ENCODE data around the gene ZNF76. TPM values are rescaled to one million over a fixed set of nuclear protein-coding genes. Genes with fewer than 3 reads are reported as not detected.

Gene ZNF76
- total and polyA plus RNA-seq, 10 of the 15 experiments (the other 5 are each of a cell fraction or from before 2014, with no cell fraction given) = 2.8 to 41.0 (median 24.8) TPM

- Histone ChIP-seq H3K4me2 (ENCODE audit: control insufficient read depth, insufficient read depth) (peak overlapping the region; percentile 98), H3K79me2 (ENCODE audit: control insufficient read depth, insufficient read depth, low read length) (peaks cover 34% of the 10 kb centered on the region), H3K9me3 (replicated peaks; ENCODE audit: control insufficient read depth, insufficient read depth, low read length) (no peaks in the 10 kb centered on the region), H3K4me1 (ENCODE audit: control insufficient read depth, insufficient read depth, low read length) (peaks cover 4% of the 10 kb centered on the region), H3K4me3 (peak overlapping the region; percentile 84), H2AFZ (ENCODE audit: control insufficient read depth, low read depth, low read length) (peak overlapping the region; percentile 71), H4K20me1 (ENCODE audit: control insufficient read depth, insufficient read depth) (no peaks in the 10 kb centered on the region), H3K27ac (ENCODE audit: control insufficient read depth, insufficient read depth) (peak overlapping the region; percentile 70), H3K27me3 (replicated peaks in 1 of 2; ENCODE audit: control insufficient read depth in 2 of 2, insufficient read depth in 2 of 2, low read length in 1 of 2) (no peaks in the 10 kb centered on the region), H3K9ac (ENCODE audit: control insufficient read depth, insufficient read depth, low read length) (peak overlapping the region; percentile 81), H3K36me3 (ENCODE audit: control insufficient read depth in 2 of 2, insufficient read depth in 2 of 2, low read length in 1 of 2) (0 out of 4 replicates have a peak, but pooled peaks cover 0 to 3% of the 10 kb centered on the region in 2 experiments)
- ChIA-PET SMC1A (ENCODE audit: uncharacterized antibody, unreplicated experiment) (interaction anchor here (0.6 to 5.8 kb wide), 11 partner anchors 29 to 401 kb away, joined by 3 to 116 read pairs (median 4); partner anchors contain the start of genes DEF6, FANCE and RPL10A), POLR2A (interaction anchor here (0.5 to 1.3 kb wide), 7 partner anchors 20 to 396 kb away, joined by 3 to 4 read pairs (median 3); no protein-coding TSS in a partner anchor), CTCF (interaction anchor here (0.7 to 6.8 kb wide), 12 partner anchors 9 to 134 kb away, joined by 3 to 177 read pairs (median 4); partner anchors contain the start of genes DEF6, FANCE, RPL10A and ZNF76), RAD21 (ENCODE audit: unreplicated experiment) (interaction anchor here (0.6 to 5.8 kb wide), 12 partner anchors 44 to 378 kb away, joined by 3 to 125 read pairs (median 4); partner anchors contain the start of genes DEF6, FANCE and RPL10A)
- ATAC-seq = peak; percentile 8
- intact Hi-C loops (cut with micrococcal nuclease; ENCODE audit: unreplicated experiment) = loop anchor here (2.0 to 10.0 kb wide), 2 partner anchors 60 to 392 kb away; partner anchors contain the start of gene ARMC12
- TF ChIP-seq NR2F1 (conservative IDR thresholded peaks at IDR 0.05) (no peak), NBN (IDR thresholded peaks at IDR 0.05) (0 out of 2 replicates have a peak, but pooled peaks have one; percentile 12), KAT2A (conservative IDR thresholded peaks at IDR 0.05; ENCODE audit: control insufficient read depth, low read depth, low read length) (no peak), IKZF2 (IDR thresholded peaks at IDR 0.05) (peak in 1 of 2 experiments; percentile 25), YBX1 (IDR thresholded peaks at IDR 0.05) (0 out of 2 replicates have a peak, but pooled peaks have one; percentile 8), ZNF207 (IDR thresholded peaks at IDR 0.05; ENCODE audit: borderline replicate concordance) (no peak), HDGF (IDR thresholded peaks at IDR 0.05) (0 out of 2 replicates have a peak, but pooled peaks have one; percentile 58)
- TF ChIP-seq, protein P1, sequence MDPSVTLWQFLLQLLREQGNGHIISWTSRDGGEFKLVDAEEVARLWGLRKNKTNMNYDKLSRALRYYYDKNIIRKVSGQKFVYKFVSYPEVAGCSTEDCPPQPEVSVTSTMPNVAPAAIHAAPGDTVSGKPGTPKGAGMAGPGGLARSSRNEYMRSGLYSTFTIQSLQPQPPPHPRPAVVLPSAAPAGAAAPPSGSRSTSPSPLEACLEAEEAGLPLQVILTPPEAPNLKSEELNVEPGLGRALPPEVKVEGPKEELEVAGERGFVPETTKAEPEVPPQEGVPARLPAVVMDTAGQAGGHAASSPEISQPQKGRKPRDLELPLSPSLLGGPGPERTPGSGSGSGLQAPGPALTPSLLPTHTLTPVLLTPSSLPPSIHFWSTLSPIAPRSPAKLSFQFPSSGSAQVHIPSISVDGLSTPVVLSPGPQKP (IDR thresholded peaks at IDR 0.05; ENCODE audit: low read depth, low read length) = no peak
- WGBS (ENCODE audit: insufficient coverage, insufficient replicate concordance, low lambda C conversion rate, missing lambda C conversion rate) = 32% methylated on average over 13 of the region's 13 CpGs
- DNase-seq (ENCODE audit: low read depth, low spot score) = no peak
- in situ Hi-C loops (cut with MboI) = loop anchor here (5.0 kb wide), 1 partner anchor 109 kb away; the partner anchor contains the start of gene FANCE
- FAIRE-seq = peak; percentile 49
- TSS peak; percentile 64 for BruUV-seq (replicated peaks)
Observed at GRCh38 chr6:35343092-35343834, 83.7 kb downstream of the ZNF76 start.

Data from GM12878 (cell line).